Suprapubic skin (tissue), 4 donors: ENCODE measurements around the gene ZEB1. TPM values are rescaled to one million over a fixed set of nuclear protein-coding genes. Genes with fewer than 3 reads are reported as not detected.

ENCODE experiments used
- DNase-seq, 2 donors: peaks; one replicate each; pipeline ENCODE4 v3.0.0-alpha.2; 2019; ENCODE audit warnings: low spot score in 2 of 2
- H3K27ac ChIP-seq: fragments of 200-600 bp; sonication (generic); one replicate; pipeline ENCODE4 v1.5.1; 2019
- H3K27me3 ChIP-seq: fragments of 200-600 bp; sonication (generic); one replicate; pipeline ENCODE4 v1.5.1; 2019
- H3K36me3 ChIP-seq: fragments of 200-600 bp; sonication (generic); one replicate; pipeline ENCODE4 v1.5.1; 2019
- H3K4me1 ChIP-seq: fragments of 200-600 bp; sonication (generic); one replicate; pipeline ENCODE4 v1.5.1; 2019
- H3K4me3 ChIP-seq: fragments of 200-600 bp; sonication (generic); one replicate; pipeline ENCODE4 v1.5.1; 2019; ENCODE audit warnings: mild to moderate bottlenecking
- H3K9me3 ChIP-seq: fragments of 200-600 bp; sonication (generic); one replicate; pipeline ENCODE4 v1.5.1; 2019
- CTCF ChIP-seq, 2 donors: fragments of 200-600 bp in 1 of 2; fragments of 450-650 bp in 1 of 2; sonication (generic) in 1 of 2; IDR thresholded peaks; one replicate each; pipeline ENCODE4 v1.5.1; 2016 to 2019; ENCODE audit warnings: antibody characterized with exemption in 2 of 2, mild to moderate bottlenecking in 1 of 2, moderate library complexity in 1 of 2
- EP300 ChIP-seq: sonication (generic); formaldehyde crosslinking; IDR thresholded peaks from one replicate; pipeline ENCODE4 v1.6.1; 2017; ENCODE audit warnings: antibody characterized with exemption
- POLR2A ChIP-seq, 2 donors: fragments of 450-650 bp; IDR thresholded peaks; one replicate each; pipeline ENCODE4 v1.6.1; 2017; ENCODE audit warnings: antibody characterized with exemption in 2 of 2, mild to moderate bottlenecking in 2 of 2, moderate library complexity in 2 of 2
- POLR2AphosphoS5 ChIP-seq, 3 donors: sonication (generic); formaldehyde crosslinking; IDR thresholded peaks; one replicate each; pipeline ENCODE4 v1.6.1; 2017; ENCODE audit warnings: antibody characterized with exemption in 3 of 3
- WGBS: methylation state at CpG from one replicate; pipeline ENCODE4 v1.1.5; 2018; 5-methylcytosine and 5-hydroxymethylcytosine counted together
- total RNA-seq, 4 donors: library from RNA; depleted of rRNA; stranded (reverse); fragments of >200 nt; gene quantifications; one replicate each; pipeline ENCODE4 v1.1.0, GENCODE V29; 2016

The ZEB1 gene
- total RNA-seq, 4 donors from 2014 or later, result 7.1 to 35.8 (median 13.8) TPM

GRCh38 chr10:31318382-31318853, 598 bp upstream of the ZEB1 start:
- WGBS, result 6% methylated on average over 3 of the region's 32 CpGs
- peak; percentile 78 to 85 for DNase-seq
- TF ChIP-seq CTCF (IDR thresholded peaks at IDR 0.05) (no peak), EP300 (no peak), POLR2AphosphoS5 (IDR thresholded peaks at IDR 0.05) (no peak)
- Histone ChIP-seq H3K27me3 (peaks cover 21% of the 10 kb centered on the region), H3K4me1 (peaks cover 27% of the 10 kb centered on the region), H3K27ac (peak overlapping the region; percentile 89), H3K4me3 (peak overlapping the region; percentile 68), H3K36me3 (no peaks in the 10 kb centered on the region), H3K9me3 (no peaks in the 10 kb centered on the region)

GRCh38 chr10:31319602-31320549, 860 bp downstream of the ZEB1 start:
- TF ChIP-seq CTCF (IDR thresholded peaks at IDR 0.05) (no peak), POLR2AphosphoS5 (IDR thresholded peaks at IDR 0.05) (no peak), POLR2A (IDR thresholded peaks at IDR 0.05) (no peak), EP300 (no peak)
- H3K36me3 ChIP-seq, result no peaks in the 10 kb centered on the region
- H3K27ac ChIP-seq, result peak overlapping the region; percentile 89
- H3K4me1 ChIP-seq, result peaks cover 27% of the 10 kb centered on the region
- peak; percentile 66 to 78 for DNase-seq
- no peaks in the 10 kb centered on the region for H3K9me3 ChIP-seq
- WGBS, result under 1% methylated on average over 45 of the region's 129 CpGs
- H3K27me3 ChIP-seq, result peaks cover 24% of the 10 kb centered on the region
- peak overlapping the region; percentile 68 for H3K4me3 ChIP-seq

- TF ChIP-seq POLR2AphosphoS5 (IDR thresholded peaks at IDR 0.05), result no peak
- TF ChIP-seq CTCF (IDR thresholded peaks at IDR 0.05), result no peak
- no peak for TF ChIP-seq POLR2A (IDR thresholded peaks at IDR 0.05)
- TF ChIP-seq EP300, result no peak
- peaks cover 24% of the 10 kb centered on the region for H3K27me3 ChIP-seq
- peak overlapping the region; percentile 89 for H3K27ac ChIP-seq
- peak overlapping the region; percentile 68 for H3K4me3 ChIP-seq
- peaks cover 31% of the 10 kb centered on the region for H3K4me1 ChIP-seq
- no peaks in the 10 kb centered on the region for H3K36me3 ChIP-seq
- no peaks in the 10 kb centered on the region for H3K9me3 ChIP-seq
- DNase-seq, result peak; percentile 67 to 78
- 1% methylated on average over 43 of the region's 43 CpGs for WGBS
Measured at GRCh38 chr10:31320550-31321211, 1.7 kb downstream of the ZEB1 start.

GRCh38 chr10:31321396-31321941, 2.5 kb downstream of the ZEB1 start:
- Histone ChIP-seq H3K9me3 (no peaks in the 10 kb centered on the region), H3K27me3 (peaks cover 24% of the 10 kb centered on the region), H3K36me3 (no peaks in the 10 kb centered on the region), H3K4me3 (peak overlapping the region; percentile 68), H3K4me1 (peaks cover 31% of the 10 kb centered on the region), H3K27ac (peak overlapping the region; percentile 89)
- no peak for TF ChIP-seq POLR2AphosphoS5 (IDR thresholded peaks at IDR 0.05)
- no peak for TF ChIP-seq CTCF (IDR thresholded peaks at IDR 0.05)
- no peak for TF ChIP-seq EP300
- no peak for TF ChIP-seq POLR2A (IDR thresholded peaks at IDR 0.05)
- DNase-seq, result no peak
- 12% methylated on average over 10 of the region's 10 CpGs for WGBS
